ENCODE data around the gene ENC1. TPM values are rescaled to one million over a fixed set of nuclear protein-coding genes. Genes with fewer than 3 reads are reported as not detected.

Gene ENC1
- total RNA-seq, 4 donors from 2014 or later: 3.8 to 6.4 (median 3.9) TPM

DNA sequence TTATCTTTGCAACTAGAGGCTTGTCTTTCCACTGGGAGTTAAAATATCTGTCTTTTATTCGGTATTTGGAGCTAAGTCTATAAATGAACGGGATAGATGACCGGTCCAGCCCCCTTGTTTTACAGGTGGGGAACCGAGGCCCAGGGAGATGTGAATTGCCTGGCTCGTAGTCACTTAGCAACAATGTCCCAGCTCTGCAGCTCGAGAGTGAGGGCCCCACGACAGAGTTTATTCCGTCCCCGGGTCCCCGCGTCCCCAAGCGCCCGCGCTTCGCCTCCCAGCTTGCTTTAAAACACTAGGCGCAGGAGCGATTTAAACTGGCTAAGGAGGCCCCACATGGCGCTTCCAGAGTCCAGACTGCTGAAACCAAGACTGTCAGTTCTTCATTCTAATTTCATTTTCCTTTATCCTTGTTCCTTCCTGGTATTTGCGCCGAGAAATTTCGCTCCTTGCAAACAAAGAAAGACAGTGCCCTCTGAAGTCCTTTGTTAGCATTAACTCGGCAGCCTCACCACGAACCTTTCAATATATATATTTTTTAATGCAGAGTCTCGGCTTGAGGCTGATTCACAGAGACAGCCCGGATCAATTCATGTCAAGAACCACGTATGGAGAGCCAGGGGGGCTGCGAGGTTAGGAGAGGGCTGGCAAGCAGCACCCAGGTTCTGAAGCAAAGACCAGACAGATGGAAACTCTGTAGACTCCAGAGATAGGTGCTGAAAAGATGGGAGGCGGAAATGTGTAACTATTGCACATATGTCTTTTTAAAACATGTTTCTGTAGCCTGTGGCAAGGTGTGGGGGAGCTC, 1.4 kb upstream of the ENC1 start:
- no peaks in the 10 kb centered on the region for H3K36me3 ChIP-seq
- H3K4me3 ChIP-seq: peak overlapping the region; percentile 54 to 82 (median 78)
- no peak for DNase-seq
- no peaks in the 10 kb centered on the region for H3K9me3 ChIP-seq
- 5 to 8% methylated on average over 22 to 26 of the region's 28 CpGs for WGBS, 2 donors
- H3K27me3 ChIP-seq: no peaks in the 10 kb centered on the region
- TF ChIP-seq POLR2A (IDR thresholded peaks at IDR 0.05) (no peak), CTCF (IDR thresholded peaks at IDR 0.05) (peak; percentile 29 to 75 (median 61))
- peaks cover 0 to 62% (median 14%) of the 10 kb centered on the region in 3 donors for H3K4me1 ChIP-seq
- intact Hi-C loops (cut with DNase I): loop anchor here (10.0 kb wide), 1 partner anchor 607 kb away; no protein-coding TSS in a partner anchor
- peak overlapping the region; percentile 78 to 90 (median 88) for H3K27ac ChIP-seq

DNA sequence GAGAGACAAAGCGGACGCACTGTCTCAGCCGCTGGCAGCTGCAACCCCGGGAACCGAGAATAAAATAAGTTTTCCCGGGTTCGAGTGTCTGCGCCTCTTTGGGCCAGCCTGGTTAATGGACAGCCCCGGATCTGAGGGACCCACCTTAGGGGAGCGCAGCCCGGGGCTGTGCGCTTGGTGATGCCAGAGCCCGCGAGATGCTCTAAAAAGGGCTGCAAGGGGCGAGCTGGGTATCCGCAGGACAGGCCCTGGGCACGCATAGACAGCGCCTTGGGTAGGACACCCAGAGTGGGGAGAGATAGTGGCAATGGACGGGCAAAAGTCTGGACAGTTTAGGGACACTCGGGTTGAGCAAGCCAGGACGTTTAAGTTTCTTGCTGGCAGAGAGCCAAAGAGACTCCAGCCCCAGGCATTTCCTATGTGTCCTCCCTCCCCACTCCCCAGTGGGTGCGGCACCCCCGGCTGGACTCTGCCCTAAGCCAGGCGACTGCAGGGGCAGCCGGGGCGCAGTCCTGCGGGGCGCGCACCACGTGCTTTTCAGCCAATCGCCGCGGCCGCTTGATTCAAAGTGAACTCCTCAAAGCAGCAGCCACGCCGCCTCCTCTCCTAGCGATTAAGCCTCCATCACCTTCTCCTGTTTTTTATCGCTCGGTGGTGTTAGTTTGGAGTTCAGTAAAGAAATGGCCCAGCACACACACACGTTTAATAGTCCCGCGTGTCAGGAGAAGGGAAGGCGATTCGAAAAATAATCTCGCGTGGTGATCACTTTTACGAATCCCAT, 616 bp upstream of the ENC1 start:
- peak overlapping the region; percentile 54 to 82 (median 78) for H3K4me3 ChIP-seq
- intact Hi-C loops (cut with DNase I): loop anchor here (10.0 kb wide), 1 partner anchor 606 kb away; no protein-coding TSS in a partner anchor
- H3K4me1 ChIP-seq: peaks cover 0 to 69% (median 15%) of the 10 kb centered on the region in 3 donors
- no peaks in the 10 kb centered on the region for H3K27me3 ChIP-seq
- no peaks in the 10 kb centered on the region for H3K9me3 ChIP-seq
- TF ChIP-seq CTCF (IDR thresholded peaks at IDR 0.05) (no peak), POLR2A (IDR thresholded peaks at IDR 0.05) (no peak)
- peak; percentile 13 for DNase-seq
- 1% methylated on average over 29 to 44 of the region's 47 CpGs for WGBS, 2 donors
- H3K27ac ChIP-seq: peak overlapping the region; percentile 78 to 90 (median 88)
- H3K36me3 ChIP-seq: no peaks in the 10 kb centered on the region

DNA sequence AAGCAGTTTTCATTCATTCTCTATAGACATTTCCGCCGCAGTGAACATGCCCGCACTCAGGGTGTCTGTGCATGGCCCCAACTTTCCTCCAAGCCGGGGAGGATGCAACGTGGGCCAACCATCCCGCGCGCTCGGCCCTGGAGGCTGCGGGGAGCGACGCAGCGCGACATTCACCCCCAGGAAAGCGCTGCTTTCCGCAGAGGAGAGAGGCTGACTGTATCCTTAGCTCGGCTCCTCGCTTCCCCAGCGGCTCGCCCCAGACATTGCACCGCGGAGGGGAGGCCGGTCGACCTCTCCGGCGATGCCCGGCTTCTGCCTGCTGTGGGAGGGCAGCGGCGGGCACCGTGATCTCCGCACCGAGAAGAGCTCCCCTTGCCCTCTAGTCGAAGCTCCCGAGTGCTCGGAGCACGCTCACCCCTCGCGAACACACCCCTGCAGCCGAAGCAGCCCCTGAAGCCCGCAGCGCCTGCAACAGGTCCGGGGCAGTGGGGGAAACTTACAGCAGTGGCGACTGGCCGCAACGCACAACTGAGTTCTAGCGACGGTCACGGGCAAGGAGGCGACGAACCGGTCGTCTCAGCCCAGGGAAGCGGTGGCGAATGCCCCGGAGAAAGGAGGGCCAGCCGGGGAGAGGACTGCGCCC, 600 bp downstream of the ENC1 start:
- DNase-seq: no peak
- Histone ChIP-seq H3K27me3 (no peaks in the 10 kb centered on the region), H3K4me1 (peaks cover 0 to 81% (median 17%) of the 10 kb centered on the region in 3 donors), H3K4me3 (peak overlapping the region; percentile 54 to 82 (median 78)), H3K27ac (peak overlapping the region; percentile 78 to 90 (median 88)), H3K36me3 (peaks cover 0 to 10% (median 0%) of the 10 kb centered on the region in 3 donors), H3K9me3 (no peaks in the 10 kb centered on the region)
- TF ChIP-seq POLR2A (IDR thresholded peaks at IDR 0.05): no peak
- peak in 2 of 6 experiments; percentile 6 to 44 for TF ChIP-seq CTCF (IDR thresholded peaks at IDR 0.05)
- intact Hi-C loops (cut with DNase I): loop anchor here (10.0 kb wide), 1 partner anchor 605 kb away; no protein-coding TSS in a partner anchor
- 0% methylated on average over 3 of the region's 57 CpGs for WGBS, 2 donors

GRCh38 chr5:74638970-74639806, 1.3 kb downstream of the ENC1 start:
- Histone ChIP-seq H3K27me3 (no peaks in the 10 kb centered on the region), H3K27ac (peak overlapping the region; percentile 78 to 90 (median 88)), H3K36me3 (peaks cover 0 to 18% (median 0%) of the 10 kb centered on the region in 3 donors), H3K9me3 (no peaks in the 10 kb centered on the region), H3K4me1 (peaks cover 0 to 86% (median 17%) of the 10 kb centered on the region in 3 donors), H3K4me3 (peak overlapping the region; percentile 54 to 82 (median 78))
- TF ChIP-seq CTCF (IDR thresholded peaks at IDR 0.05) (no peak), POLR2A (IDR thresholded peaks at IDR 0.05) (no peak)
- intact Hi-C loops (cut with DNase I): no loop called here
- DNase-seq: no peak
- WGBS, 2 donors: 12 to 13% methylated on average over 10 of the region's 10 CpGs

Data from esophagus squamous epithelium (tissue), 5 donors.